ENCODE data around the gene OTOS.

- TF ChIP-seq, protein P1, sequence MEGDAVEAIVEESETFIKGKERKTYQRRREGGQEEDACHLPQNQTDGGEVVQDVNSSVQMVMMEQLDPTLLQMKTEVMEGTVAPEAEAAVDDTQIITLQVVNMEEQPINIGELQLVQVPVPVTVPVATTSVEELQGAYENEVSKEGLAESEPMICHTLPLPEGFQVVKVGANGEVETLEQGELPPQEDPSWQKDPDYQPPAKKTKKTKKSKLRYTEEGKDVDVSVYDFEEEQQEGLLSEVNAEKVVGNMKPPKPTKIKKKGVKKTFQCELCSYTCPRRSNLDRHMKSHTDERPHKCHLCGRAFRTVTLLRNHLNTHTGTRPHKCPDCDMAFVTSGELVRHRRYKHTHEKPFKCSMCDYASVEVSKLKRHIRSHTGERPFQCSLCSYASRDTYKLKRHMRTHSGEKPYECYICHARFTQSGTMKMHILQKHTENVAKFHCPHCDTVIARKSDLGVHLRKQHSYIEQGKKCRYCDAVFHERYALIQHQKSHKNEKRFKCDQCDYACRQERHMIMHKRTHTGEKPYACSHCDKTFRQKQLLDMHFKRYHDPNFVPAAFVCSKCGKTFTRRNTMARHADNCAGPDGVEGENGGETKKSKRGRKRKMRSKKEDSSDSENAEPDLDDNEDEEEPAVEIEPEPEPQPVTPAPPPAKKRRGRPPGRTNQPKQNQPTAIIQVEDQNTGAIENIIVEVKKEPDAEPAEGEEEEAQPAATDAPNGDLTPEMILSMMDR (IDR thresholded peaks at IDR 0.05) = no peak
- TF ChIP-seq POLR2A (IDR thresholded peaks at IDR 0.05) (no peak), POLR2AphosphoS5 (IDR thresholded peaks at IDR 0.05) (no peak), EP300 (IDR thresholded peaks at IDR 0.05) (no peak)
Measured at GRCh38 chr2:240131941-240132650, 8.4 kb downstream of the OTOS start.
